Trophoblast cell (in vitro differentiated cells and primary cell): ENCODE data around the gene CMTM4.
"Not testable (repeated sequence)": the region's sequence is repeated elsewhere in the genome, so short reads cannot be mapped to it uniquely, and the experiment has no call there.

Experiments
- DNase-seq, 2 donors: peaks; one replicate each; pipeline ENCODE4 v3.0.0-alpha.2; 2016
- H2AFZ ChIP-seq: 2 replicates; pipeline ENCODE4 v1.6.1; 2013; ENCODE audit warnings: low read length, moderate library complexity, mild to moderate bottlenecking; ENCODE audit not compliant: insufficient read depth, poor library complexity
- H2AK5ac ChIP-seq: 2 replicates; pipeline ENCODE4 v1.6.1; 2013; ENCODE audit warnings: mild to moderate bottlenecking, low read length
- H2BK120ac ChIP-seq: 2 replicates; pipeline ENCODE4 v1.6.1; 2013; ENCODE audit warnings: low read length, mild to moderate bottlenecking, moderate library complexity; ENCODE audit not compliant: insufficient read depth, poor library complexity
- H2BK12ac ChIP-seq: 2 replicates; pipeline ENCODE4 v1.6.1; 2013; ENCODE audit warnings: mild to moderate bottlenecking, low read length, moderate library complexity
- H2BK5ac ChIP-seq: 2 replicates; pipeline ENCODE4 v1.6.1; 2013; ENCODE audit warnings: low read length, low read depth, moderate library complexity, mild to moderate bottlenecking; ENCODE audit not compliant: poor library complexity
- H3K14ac ChIP-seq: 2 replicates; pipeline ENCODE4 v1.6.1; 2013; ENCODE audit warnings: mild to moderate bottlenecking, low read length
- H3K18ac ChIP-seq: 2 replicates; pipeline ENCODE4 v1.6.1; 2013; ENCODE audit warnings: mild to moderate bottlenecking, low read length
- H3K23ac ChIP-seq: 2 replicates; pipeline ENCODE4 v1.6.1; 2013; ENCODE audit warnings: low read length
- H3K27ac ChIP-seq: 2 replicates; pipeline ENCODE4 v1.5.1; 2013; ENCODE audit warnings: low read depth, mild to moderate bottlenecking, inconsistent platforms, low read length, moderate library complexity
- H3K27me3 ChIP-seq: 2 replicates; pipeline ENCODE4 v1.6.1; 2013; ENCODE audit warnings: inconsistent platforms, mild to moderate bottlenecking, low read length, moderate library complexity; ENCODE audit not compliant: insufficient read depth
- H3K36me3 ChIP-seq, 2 experiments: 1 replicate in 1 of 2; 2 replicates in 1 of 2; pipeline ENCODE4 v1.6.1; 2013; ENCODE audit warnings: low read length in 2 of 2, mild to moderate bottlenecking in 2 of 2, moderate library complexity in 1 of 2; ENCODE audit not compliant: insufficient read depth in 2 of 2, control insufficient read depth in 1 of 2
- H3K4ac ChIP-seq: 2 replicates; pipeline ENCODE4 v1.6.1; 2013; ENCODE audit warnings: low read depth, mild to moderate bottlenecking, low read length, moderate library complexity
- H3K4me1 ChIP-seq, 2 experiments: 1 replicate in 1 of 2; 2 replicates in 1 of 2; pipeline ENCODE4 v1.6.1; 2013; ENCODE audit warnings: low read length in 2 of 2, mild to moderate bottlenecking in 2 of 2, moderate library complexity in 1 of 2; ENCODE audit not compliant: insufficient read depth in 2 of 2, control insufficient read depth in 1 of 2
- H3K4me2 ChIP-seq: 2 replicates; pipeline ENCODE4 v1.6.1; 2013; ENCODE audit warnings: inconsistent platforms, mild to moderate bottlenecking, low read length, moderate library complexity
- H3K4me3 ChIP-seq: 2 replicates; pipeline ENCODE4 v1.5.1; 2013; ENCODE audit warnings: mild to moderate bottlenecking, low read depth, low read length, inconsistent platforms
- H3K79me1 ChIP-seq: one replicate; pipeline ENCODE4 v1.6.1; 2013; ENCODE audit warnings: low read length
- H3K79me2 ChIP-seq: 2 replicates; pipeline ENCODE4 v1.6.1; 2013; ENCODE audit warnings: low read length, mild to moderate bottlenecking; ENCODE audit not compliant: control insufficient read depth, insufficient read depth, poor library complexity
- H3K9ac ChIP-seq: 2 replicates; pipeline ENCODE4 v1.6.1; 2013; ENCODE audit warnings: mild to moderate bottlenecking, low read length
- H3K9me3 ChIP-seq: 2 replicates; pipeline ENCODE4 v1.6.1; 2013; ENCODE audit warnings: low read depth, mild to moderate bottlenecking, control low read depth, inconsistent platforms, low read length; ENCODE audit not compliant: insufficient read depth
- H4K12ac ChIP-seq: 2 replicates; pipeline ENCODE4 v1.6.1; 2013; ENCODE audit warnings: low read depth, mild to moderate bottlenecking, low read length, moderate library complexity
- H4K8ac ChIP-seq: 2 replicates; pipeline ENCODE4 v1.6.1; 2013; ENCODE audit warnings: low read depth, mild to moderate bottlenecking, low read length, moderate library complexity
- H4K91ac ChIP-seq: one replicate; pipeline ENCODE4 v1.6.1; 2013; ENCODE audit warnings: low read depth, mild to moderate bottlenecking, low read length, moderate library complexity
- WGBS: extraction: QIAGEN DNeasy Blood & Tissue Kit; methylation state at CpG from one replicate; pipeline ENCODE4 v1.1.7; 2013; ENCODE audit warnings: missing lambda C conversion rate; ENCODE audit not compliant: insufficient read length, insufficient coverage; ENCODE audit errors: extremely low coverage; 5-methylcytosine and 5-hydroxymethylcytosine counted together

CMTM4 gene

DNA sequence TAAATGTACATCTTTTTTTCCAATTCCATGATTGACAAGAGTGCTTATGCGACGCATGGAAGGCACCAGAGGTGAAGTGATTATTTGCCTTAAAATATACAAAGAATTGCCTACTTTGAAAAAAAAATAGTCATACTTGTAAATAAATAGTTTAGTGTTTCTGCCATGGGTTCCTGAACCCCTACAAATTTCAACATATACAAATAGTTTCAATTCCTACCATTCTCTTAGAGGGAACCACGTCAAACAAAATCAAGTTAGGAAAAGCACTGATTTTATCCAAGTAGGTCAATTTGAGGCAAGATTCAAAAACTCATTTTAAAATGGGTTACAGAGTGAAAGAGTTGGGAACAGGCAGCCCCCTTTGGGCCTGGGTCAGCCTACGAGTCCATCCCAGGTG, 80.4 kb downstream of the CMTM4 start:
- Histone ChIP-seq H3K14ac (no peak overlapping the region), H3K4me2 (no peak overlapping the region), H3K27ac (no peak overlapping the region), H3K4me3 (no peak overlapping the region), H3K79me2 (no peaks in the 10 kb centered on the region), H2AFZ (no peak overlapping the region), H3K27me3 (no peaks in the 10 kb centered on the region), H2BK120ac (no peak overlapping the region), H3K23ac (no peak overlapping the region), H3K4ac (no peak overlapping the region), H2BK5ac (no peak overlapping the region), H3K36me3 (peaks cover 25 to 26% of the 10 kb centered on the region in 2 experiments), H3K79me1 (no peaks in the 10 kb centered on the region), H4K91ac (no peak overlapping the region), H2AK5ac (no peak overlapping the region), H3K4me1 (peaks cover 12 to 17% of the 10 kb centered on the region in 2 experiments), H2BK12ac (no peak overlapping the region), H3K9me3 (peaks cover 4% of the 10 kb centered on the region), H4K8ac (no peak overlapping the region), H3K9ac (no peak overlapping the region), H4K12ac (no peak overlapping the region), H3K18ac (no peak overlapping the region)
- WGBS, result no CpG with 5 or more reads among the region's 4 CpGs
- peak in 1 of 2 donors; percentile 46 for DNase-seq

DNA sequence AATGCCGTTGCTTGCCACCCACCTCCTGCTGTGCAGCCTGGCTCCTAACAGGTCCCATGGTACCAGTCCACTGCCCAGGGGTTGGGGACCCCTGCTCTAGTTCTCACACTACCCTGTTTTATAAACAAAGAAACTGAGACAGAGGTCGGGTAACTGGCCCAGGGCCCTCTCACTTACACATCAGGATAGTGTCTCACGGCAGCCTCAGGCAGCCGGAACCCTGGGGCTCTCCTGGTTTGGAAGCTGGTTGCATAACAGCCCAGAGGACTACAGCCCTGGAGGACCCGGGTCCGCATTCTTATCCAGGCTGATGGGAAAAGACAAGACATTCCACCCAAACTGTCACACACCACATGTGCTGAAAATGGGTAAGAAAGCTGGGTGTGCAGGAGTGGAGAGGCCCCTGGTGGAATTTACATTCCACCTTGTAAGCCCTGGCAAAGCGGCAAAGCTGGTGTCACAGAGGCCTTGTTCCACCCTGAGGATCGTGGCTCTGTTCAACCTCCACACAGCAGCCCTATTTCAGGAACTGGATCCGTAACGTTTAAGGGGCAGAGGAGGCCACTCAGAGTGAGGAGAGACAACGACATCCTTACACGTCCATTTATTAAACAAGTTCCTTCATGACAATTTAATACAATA, 82.3 kb downstream of the CMTM4 start:
- no peak overlapping the region for H2BK12ac ChIP-seq
- no peak overlapping the region for H4K12ac ChIP-seq
- no peak overlapping the region for H2BK120ac ChIP-seq
- no peak overlapping the region for H2BK5ac ChIP-seq
- peaks cover 6% of the 10 kb centered on the region for H3K9me3 ChIP-seq
- peaks cover 41 to 43% of the 10 kb centered on the region in 2 experiments for H3K36me3 ChIP-seq
- H3K27ac ChIP-seq, result no peak overlapping the region
- no peak overlapping the region for H2AFZ ChIP-seq
- no peak overlapping the region for H3K23ac ChIP-seq
- no peaks in the 10 kb centered on the region for H3K27me3 ChIP-seq
- H4K8ac ChIP-seq, result no peak overlapping the region
- no CpG with 5 or more reads among the region's 12 CpGs for WGBS
- H4K91ac ChIP-seq, result no peak overlapping the region
- no peak overlapping the region for H3K4me3 ChIP-seq
- peaks cover 12% of the 10 kb centered on the region in 2 experiments for H3K4me1 ChIP-seq
- peak; percentile 97 to 98 for DNase-seq
- H3K9ac ChIP-seq, result no peak overlapping the region
- H3K18ac ChIP-seq, result no peak overlapping the region
- H3K79me1 ChIP-seq, result no peaks in the 10 kb centered on the region
- no peaks in the 10 kb centered on the region for H3K79me2 ChIP-seq
- H2AK5ac ChIP-seq, result no peak overlapping the region
- no peak overlapping the region for H3K4ac ChIP-seq
- no peak overlapping the region for H3K14ac ChIP-seq
- no peak overlapping the region for H3K4me2 ChIP-seq

DNA sequence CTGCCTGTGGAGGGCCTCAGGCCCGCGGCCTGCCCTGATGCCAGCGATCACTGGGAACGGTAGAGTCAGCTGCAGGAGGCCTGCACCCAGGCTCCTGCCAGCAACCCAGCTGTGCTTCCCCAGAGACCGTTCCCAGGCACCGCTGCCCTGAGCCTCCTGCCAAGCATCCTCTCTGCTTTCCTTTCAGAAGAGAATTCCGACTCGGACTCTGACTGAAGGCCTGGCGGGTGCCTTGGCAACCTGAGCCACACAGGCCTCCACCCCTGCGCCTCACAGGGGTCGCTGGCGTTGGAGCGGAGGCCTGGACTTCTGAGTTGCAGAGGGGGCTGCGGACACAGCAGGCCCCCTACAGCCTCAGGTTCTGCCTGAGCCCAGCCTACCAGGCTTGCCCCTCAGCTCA, 84.1 kb downstream of the CMTM4 start:
- H3K23ac ChIP-seq, result no peak overlapping the region
- H2BK5ac ChIP-seq, result no peak overlapping the region
- H3K9me3 ChIP-seq, result peaks cover 6% of the 10 kb centered on the region
- no CpG with 5 or more reads among the region's 14 CpGs for WGBS
- no peak overlapping the region for H4K12ac ChIP-seq
- H3K79me1 ChIP-seq, result no peaks in the 10 kb centered on the region
- no peak overlapping the region for H4K91ac ChIP-seq
- no peak overlapping the region for H2BK12ac ChIP-seq
- H4K8ac ChIP-seq, result no peak overlapping the region
- H3K36me3 ChIP-seq, result peaks cover 49 to 51% of the 10 kb centered on the region in 2 experiments
- no peak overlapping the region for H3K4me2 ChIP-seq
- H2AK5ac ChIP-seq, result no peak overlapping the region
- H3K4me3 ChIP-seq, result no peak overlapping the region
- H3K79me2 ChIP-seq, result no peaks in the 10 kb centered on the region
- no peak overlapping the region for H3K18ac ChIP-seq
- no peak overlapping the region for H3K9ac ChIP-seq
- H2AFZ ChIP-seq, result no peak overlapping the region
- H3K27me3 ChIP-seq, result no peaks in the 10 kb centered on the region
- H3K4me1 ChIP-seq, result peaks cover 7 to 15% of the 10 kb centered on the region in 2 experiments
- DNase-seq, result no peak
- no peak overlapping the region for H3K14ac ChIP-seq
- no peak overlapping the region for H3K4ac ChIP-seq
- H3K27ac ChIP-seq, result no peak overlapping the region
- H2BK120ac ChIP-seq, result no peak overlapping the region

DNA sequence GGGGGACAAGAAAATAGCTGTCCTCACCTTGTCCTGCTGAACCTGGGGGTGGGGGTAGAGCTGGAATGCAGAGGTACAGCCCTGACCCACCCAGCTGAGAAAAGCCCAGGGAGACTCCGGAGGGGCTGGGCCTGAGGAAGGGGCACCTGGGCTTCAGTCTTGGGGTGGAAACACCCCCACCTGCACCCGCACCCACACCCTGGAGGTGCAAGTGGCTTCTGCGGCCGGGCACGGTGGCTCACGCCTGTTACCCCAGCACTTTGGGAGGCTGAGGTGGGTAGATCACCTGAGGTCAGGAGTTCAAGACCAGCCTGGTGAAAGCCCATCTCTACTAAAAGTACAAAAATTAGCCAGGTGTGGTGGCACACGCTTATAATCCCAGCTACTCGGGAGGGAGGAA, 84.6 kb downstream of the CMTM4 start:
- H3K4me1 ChIP-seq, result peaks cover 7 to 17% of the 10 kb centered on the region in 2 experiments
- not testable (repeated sequence) for H2BK12ac ChIP-seq, H2BK5ac ChIP-seq

More for the DNA sequence above, 84.6 kb downstream of the CMTM4 start:
- H2AK5ac ChIP-seq, H3K14ac ChIP-seq, H3K9me3 ChIP-seq, H3K4me3 ChIP-seq, DNase-seq, H3K79me1 ChIP-seq, H4K8ac ChIP-seq, H2AFZ ChIP-seq, H3K23ac ChIP-seq, H3K9ac ChIP-seq, H3K4me2 ChIP-seq, H3K27me3 ChIP-seq, H3K79me2 ChIP-seq, H2BK120ac ChIP-seq, H3K18ac ChIP-seq, H3K4ac ChIP-seq, H4K91ac ChIP-seq, H3K27ac ChIP-seq, H4K12ac ChIP-seq: not testable (repeated sequence)
- no CpG with 5 or more reads among the region's 8 CpGs for WGBS
- peaks cover 51% of the 10 kb centered on the region in 2 experiments for H3K36me3 ChIP-seq
